Measurements from ENCODE around the gene DCXR.

DCXR gene

DNA sequence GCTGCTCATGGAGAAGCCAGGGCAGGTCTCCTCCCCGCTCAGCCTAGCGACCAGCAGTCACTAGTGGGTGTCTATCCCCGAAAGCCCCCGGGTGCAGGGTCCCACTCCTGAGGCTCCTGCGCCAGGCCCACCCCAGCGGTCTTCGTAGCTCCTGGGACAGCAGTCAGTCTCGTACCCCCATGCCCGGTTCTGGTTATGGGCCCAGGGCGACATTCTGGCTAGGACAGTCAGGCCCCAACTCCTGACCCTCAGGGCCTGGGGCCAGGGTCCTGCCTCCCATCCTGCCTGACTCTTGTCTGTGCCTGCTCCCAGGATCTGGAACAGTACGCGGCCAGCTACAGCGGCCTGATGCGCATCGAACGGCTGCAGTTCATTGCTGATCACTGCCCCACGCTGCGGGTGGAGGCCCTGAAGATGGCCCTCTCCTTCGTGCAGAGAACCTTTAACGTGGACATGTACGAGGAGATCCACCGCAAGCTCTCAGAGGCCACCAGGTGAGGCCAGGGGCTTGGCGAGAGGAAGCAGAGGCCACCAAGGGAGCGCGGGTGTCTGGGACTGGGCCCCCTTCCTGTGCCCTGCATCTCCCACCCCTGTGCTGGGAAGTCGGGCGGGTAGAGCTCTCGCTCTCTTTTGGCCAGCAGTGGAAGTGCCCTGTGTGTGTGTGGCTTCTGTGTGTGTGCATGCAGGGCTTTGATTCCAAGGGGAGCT, 16.2 kb upstream of the DCXR start:
- ChIA-PET POLR2A (interaction anchor here (0.5 to 14.2 kb wide), 8 partner anchors 9 to 123 kb away, joined by 3 to 96 read pairs (median 4); partner anchors contain the start of genes CENPX, DCXR, LRRC45 and RAC3), CTCF (interaction anchor here (0.7 to 1.8 kb wide), 2 partner anchors 24 to 28 kb away, joined by 3 to 8 read pairs; no protein-coding TSS in a partner anchor)
- TF ChIP-seq GLIS2 (tag by site-specific recombination; IDR thresholded peaks at IDR 0.05) (peak; percentile 15; the same call in 1 of the 2 replicates), GFI1B (tag by site-specific recombination; IDR thresholded peaks at IDR 0.05) (no peak), ZNF223 (tag by site-specific recombination; IDR thresholded peaks at IDR 0.05) (peak; percentile 95), ZBTB48 (tag by site-specific recombination; IDR thresholded peaks at IDR 0.05) (0 out of 2 replicates have a peak, but pooled peaks have one; percentile 17), GLIS1 (tag by site-specific recombination; IDR thresholded peaks at IDR 0.05) (no peak)
- Histone ChIP-seq H3K4me3 (ENCODE audit: low read depth, low read length) (no peak overlapping the region), H3K27ac (ENCODE audit: extremely low read depth, low read depth, low read length) (peak overlapping the region; percentile 36; the same call in 1 of the 2 replicates), H3K9me3 (ENCODE audit: control insufficient read depth, insufficient read depth, low read depth, low read length) (no peaks in the 10 kb centered on the region), H3K36me3 (ENCODE audit: control insufficient read depth in 2 of 2, insufficient read depth in 1 of 2, low read length in 2 of 2) (peaks cover 0 to 78% of the 10 kb centered on the region in 2 experiments; a peak in 2 of 3 replicates), H3K4me1 (ENCODE audit: control insufficient read depth, insufficient read depth, low read length) (peaks cover 7% of the 10 kb centered on the region)

DNA sequence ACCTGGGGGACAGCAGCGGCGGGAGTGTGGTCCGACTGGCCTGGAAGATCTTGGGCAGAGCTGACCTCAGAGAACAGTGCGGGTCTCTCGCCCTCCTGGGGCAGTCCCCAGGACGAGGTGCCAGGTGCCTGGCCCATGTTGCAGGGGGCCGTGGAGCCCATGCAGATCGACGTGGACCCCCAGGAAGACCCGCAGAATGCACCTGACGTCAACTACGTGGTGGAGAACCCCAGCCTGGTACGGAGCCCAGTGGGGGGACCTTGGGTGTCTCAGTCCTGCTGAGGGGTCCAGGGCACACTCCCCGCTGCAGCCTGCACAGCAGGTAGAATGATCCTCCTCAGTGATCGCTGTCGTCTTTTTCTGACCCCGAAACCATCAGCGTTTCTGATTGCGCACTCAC, 15.6 kb upstream of the DCXR start:
- H3K4me1 ChIP-seq (ENCODE audit: control insufficient read depth, insufficient read depth, low read length): peaks cover 7% of the 10 kb centered on the region
- POLR2A ChIA-PET: interaction anchor here (0.6 to 14.2 kb wide), 7 partner anchors 8 to 123 kb away, joined by 3 to 96 read pairs (median 4); partner anchors contain the start of genes CENPX, DCXR, LRRC45 and RAC3
- peak overlapping the region; percentile 83 for H3K4me3 ChIP-seq (ENCODE audit: low read depth, low read length)
- CTCF ChIA-PET: interaction anchor here (0.7 to 1.8 kb wide), 2 partner anchors 23 to 34 kb away, joined by 3 to 8 read pairs; no protein-coding TSS in a partner anchor
- H3K27ac ChIP-seq (ENCODE audit: extremely low read depth, low read depth, low read length): peak overlapping the region; percentile 73
- TF ChIP-seq ZBTB26 (tag by site-specific recombination; optimal IDR thresholded peaks at IDR 0.05) (no peak), GLIS2 (tag by site-specific recombination; IDR thresholded peaks at IDR 0.05) (peak; percentile 49; the same call in 1 of the 2 replicates)
- peaks cover 0 to 78% of the 10 kb centered on the region in 2 experiments; a peak in 2 of 3 replicates for H3K36me3 ChIP-seq (ENCODE audit: control insufficient read depth in 2 of 2, insufficient read depth in 1 of 2, low read length in 2 of 2)
- H3K9me3 ChIP-seq (ENCODE audit: control insufficient read depth, insufficient read depth, low read depth, low read length): no peaks in the 10 kb centered on the region

DNA sequence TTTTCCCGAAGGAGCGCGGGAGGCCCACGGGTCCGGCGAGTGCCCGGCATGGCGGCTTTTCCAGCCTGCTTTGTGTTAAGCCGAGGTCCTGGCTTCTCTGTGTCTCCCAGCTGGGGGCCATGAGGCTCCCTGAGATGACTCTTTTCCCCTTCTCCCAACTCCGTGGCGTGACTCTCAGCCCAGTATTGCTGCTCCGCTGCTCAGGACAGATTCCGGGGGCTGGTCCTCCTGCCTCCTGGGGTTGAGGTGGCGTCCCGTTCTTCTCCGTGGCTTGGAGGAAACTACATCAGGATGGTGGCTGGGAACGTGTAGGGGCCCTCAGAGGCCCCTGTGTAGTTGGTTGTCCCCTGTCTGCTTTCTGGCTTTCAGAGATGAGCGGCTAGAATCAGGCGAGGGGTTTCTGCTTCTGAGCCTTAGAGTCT, 15.2 kb upstream of the DCXR start:
- H3K4me3 ChIP-seq (ENCODE audit: low read depth, low read length): peak overlapping the region; percentile 83
- ChIA-PET POLR2A (interaction anchor here (0.5 to 14.2 kb wide), 10 partner anchors 9 to 243 kb away, joined by 3 to 96 read pairs (median 4); partner anchors contain the start of genes DCXR, DUS1L, FASN and RAC3), CTCF (interaction anchor here (0.7 kb wide), 2 partner anchors 15 to 33 kb away, joined by 3 read pairs; partner anchors contain the start of gene DCXR)
- peak overlapping the region; percentile 73 for H3K27ac ChIP-seq (ENCODE audit: extremely low read depth, low read depth, low read length)
- peaks cover 0 to 78% of the 10 kb centered on the region in 2 experiments; a peak in 2 of 3 replicates for H3K36me3 ChIP-seq (ENCODE audit: control insufficient read depth in 2 of 2, insufficient read depth in 1 of 2, low read length in 2 of 2)
- TF ChIP-seq ZIC2 (tag by site-specific recombination; IDR thresholded peaks at IDR 0.05) (peak; percentile 2; the same call in 1 of the 2 replicates), GLIS2 (tag by site-specific recombination; IDR thresholded peaks at IDR 0.05) (0 out of 2 replicates have a peak, but pooled peaks have one; percentile 5), ZNF677 (tag by site-specific recombination; IDR thresholded peaks at IDR 0.05) (no peak), ZNF600 (tag by site-specific recombination; IDR thresholded peaks at IDR 0.05) (peak; percentile 3; the same call in 1 of the 2 replicates)
- H3K9me3 ChIP-seq (ENCODE audit: control insufficient read depth, insufficient read depth, low read depth, low read length): no peaks in the 10 kb centered on the region
- peaks cover 7% of the 10 kb centered on the region for H3K4me1 ChIP-seq (ENCODE audit: control insufficient read depth, insufficient read depth, low read length)

- Histone ChIP-seq H3K27ac (ENCODE audit: extremely low read depth, low read depth, low read length) (peak within 1 kb of the TSS; percentile 73), H3K4me3 (ENCODE audit: low read depth, low read length) (peak within 1 kb of the TSS; percentile 83), H3K4me1 (ENCODE audit: control insufficient read depth, insufficient read depth, low read length) (peaks cover 7% of the 10 kb centered on the region), H3K9me3 (ENCODE audit: control insufficient read depth, insufficient read depth, low read depth, low read length) (no peaks in the 10 kb centered on the region), H3K36me3 (ENCODE audit: control insufficient read depth in 2 of 2, insufficient read depth in 1 of 2, low read length in 2 of 2) (peaks cover 0 to 78% of the 10 kb centered on the region in 2 experiments; a peak in 2 of 3 replicates)
- CTCF ChIA-PET: interaction anchor here (0.5 to 0.7 kb wide), 3 partner anchors 14 to 145 kb away, joined by 3 read pairs; partner anchors contain the start of gene DCXR
- POLR2A ChIA-PET: interaction anchor here (0.5 to 14.2 kb wide), 9 partner anchors 10 to 244 kb away, joined by 3 to 96 read pairs (median 4); partner anchors contain the start of genes DCXR, DUS1L, FASN and RAC3
- TF ChIP-seq ZBTB26 (tag by site-specific recombination; optimal IDR thresholded peaks at IDR 0.05) (peak; percentile 66), KLF8 (tag by site-specific recombination; IDR thresholded peaks at IDR 0.05) (peak; percentile 20; the same call in 1 of the 2 replicates), ZNF600 (tag by site-specific recombination; IDR thresholded peaks at IDR 0.05) (peak; percentile 50; the same call in 1 of the 2 replicates), ZBTB11 (tag by site-specific recombination; conservative IDR thresholded peaks at IDR 0.05; ENCODE audit: low read depth) (0 out of 2 replicates have a peak, but pooled peaks have one; percentile 39), SP3 (tag by site-specific recombination; IDR thresholded peaks at IDR 0.05) (peak; percentile 37; the same call in 1 of the 2 replicates), ZNF76 (tag by site-specific recombination; IDR thresholded peaks at IDR 0.05; ENCODE audit: borderline replicate concordance, low read depth) (0 out of 2 replicates have a peak, but pooled peaks have one; percentile 25), GLIS2 (tag by site-specific recombination; IDR thresholded peaks at IDR 0.05) (peak; percentile 76)
- TF ChIP-seq, protein P1, sequence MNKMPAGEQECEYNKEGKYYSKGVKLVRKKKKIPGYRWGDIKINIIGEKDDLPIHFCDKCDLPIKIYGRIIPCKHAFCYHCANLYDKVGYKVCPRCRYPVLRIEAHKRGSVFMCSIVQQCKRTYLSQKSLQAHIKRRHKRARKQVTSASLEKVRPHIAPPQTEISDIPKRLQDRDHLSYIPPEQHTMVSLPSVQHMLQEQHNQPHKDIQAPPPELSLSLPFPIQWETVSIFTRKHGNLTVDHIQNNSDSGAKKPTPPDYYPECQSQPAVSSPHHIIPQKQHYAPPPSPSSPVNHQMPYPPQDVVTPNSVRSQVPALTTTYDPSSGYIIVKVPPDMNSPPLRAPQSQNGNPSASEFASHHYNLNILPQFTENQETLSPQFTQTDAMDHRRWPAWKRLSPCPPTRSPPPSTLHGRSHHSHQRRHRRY (tag by site-specific recombination; IDR thresholded peaks at IDR 0.05): peak; percentile 27; the same call in 1 of the 2 replicates
These were observed 14.5 kb upstream of the DCXR start, which contains the start of the genes GPS1 and RFNG for GRCh38 chr17:82051776-82052637. Gene GPS1 (plus strand): TSS chr17:82051898. CDS start chr17:82051932, 34 bp downstream. Gene RFNG (minus strand): TSS chr17:82051811. CDS start chr17:82051766, 45 bp downstream.
